GM19025 (cell line): ENCODE data around the gene GSTT2B.
"Not testable (repeated sequence)": the region's sequence is repeated elsewhere in the genome, so short reads cannot be mapped to it uniquely, and the experiment has no call there.

Experiments
- ATAC-seq: cut with Tn5 transposase; IDR thresholded peaks from one replicate; pipeline ENCODE4 v1.9.1; 2021; ENCODE audit warnings: mild to moderate bottlenecking, low read depth, moderate library complexity; ENCODE audit not compliant: unreplicated experiment

Gene GSTT2B

DNA sequence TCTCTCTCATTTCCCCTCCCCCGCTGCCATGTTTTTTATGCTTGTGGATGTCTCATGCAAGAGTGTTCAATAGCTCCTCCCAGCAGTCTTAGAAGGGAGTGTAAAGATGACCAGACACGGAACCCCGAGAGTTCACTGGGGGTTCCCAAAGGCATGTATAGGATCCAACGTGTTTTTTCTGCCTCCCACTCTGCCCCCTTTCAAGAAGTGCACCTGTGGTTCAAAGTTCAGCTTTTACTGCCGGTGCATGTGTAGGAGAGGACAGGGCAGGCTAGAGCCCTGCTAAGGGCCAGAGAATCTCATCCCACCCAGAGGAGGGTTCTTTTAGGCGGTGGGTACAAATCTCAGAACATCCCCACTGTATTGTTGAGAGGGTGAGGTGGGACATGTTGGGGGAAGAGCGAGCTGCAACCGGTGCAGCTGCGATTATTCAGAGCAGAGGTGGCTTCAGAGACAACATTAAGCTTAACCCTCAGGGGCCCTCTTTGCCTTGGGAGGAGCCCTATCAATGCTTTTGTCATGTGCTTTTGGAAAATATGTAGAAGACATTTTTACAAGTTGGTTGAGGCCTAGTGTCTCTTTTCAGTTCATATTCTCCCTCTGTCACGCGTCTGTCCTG lies 52.3 kb downstream of the GSTT2B start:
- ATAC-seq = no peak

DNA sequence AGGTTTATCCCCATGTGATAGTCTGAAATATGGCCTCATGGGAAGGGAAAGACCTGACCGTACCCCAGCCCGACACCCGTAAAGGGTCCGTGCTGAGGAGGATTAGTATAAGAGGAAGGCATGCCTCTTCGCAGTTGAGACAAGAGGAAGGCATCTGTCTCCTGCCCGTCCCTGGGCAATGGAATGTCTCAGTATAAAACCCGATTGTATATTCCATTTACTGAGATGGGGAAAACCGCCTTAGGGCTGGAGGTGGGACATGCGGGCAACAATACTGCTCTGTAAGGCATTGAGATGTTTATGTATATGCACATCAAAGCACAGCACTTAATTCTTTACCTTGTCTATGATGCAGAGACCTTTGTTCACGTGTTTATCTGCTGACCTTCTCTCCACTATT lies 53.6 kb downstream of the GSTT2B start:
- not testable (repeated sequence) for ATAC-seq
